HepG2 (cell line): Measurements from ENCODE around the gene URM1. TPM values are rescaled to one million over a fixed set of nuclear protein-coding genes. Genes with fewer than 3 reads are reported as not detected.

ENCODE experiments used
- EED ChIP-seq: sonication (generic); formaldehyde crosslinking; IDR thresholded peaks from 2 replicates; pipeline ENCODE4 v1.5.0; 2020; ENCODE audit warnings: mild to moderate bottlenecking, missing genetic modification reagents
- EZH2 ChIP-seq: conservative IDR thresholded peaks from 2 replicates; pipeline ENCODE4 v1.6.1; 2012; ENCODE audit warnings: mild to moderate bottlenecking, low read depth, low read length, moderate library complexity
- HMGA1 ChIP-seq: sonication (generic); formaldehyde crosslinking; conservative IDR thresholded peaks from 2 replicates; pipeline ENCODE4 v1.4.0; 2020; ENCODE audit warnings: missing genetic modification reagents
- NFE2L2 ChIP-seq: fragments of 150-350 bp; IDR thresholded peaks from 2 replicates; pipeline ENCODE4 v1.6.1; 2014; ENCODE audit warnings: low read length
- POGZ ChIP-seq: sonication (generic); formaldehyde crosslinking; IDR thresholded peaks from 2 replicates; pipeline ENCODE4 v1.4.0; 2020; ENCODE audit warnings: mild to moderate bottlenecking, missing genetic modification reagents
- PREB ChIP-seq: sonication (generic); formaldehyde crosslinking; IDR thresholded peaks from 2 replicates; pipeline ENCODE4 v1.4.0; 2020; ENCODE audit warnings: missing genetic modification reagents
- RBFOX2 ChIP-seq: fragments of 200-400 bp; formaldehyde crosslinking; IDR thresholded peaks from 2 replicates; pipeline ENCODE4 v1.6.1; 2017; ENCODE audit warnings: low read depth, mild to moderate bottlenecking, low read length
- RBM39 ChIP-seq: fragments of 200-400 bp; formaldehyde crosslinking; IDR thresholded peaks from one replicate; pipeline ENCODE4 v1.6.1; 2018; ENCODE audit warnings: antibody characterized with exemption, mild to moderate bottlenecking, low read depth, low read length; ENCODE audit not compliant: poor library complexity, severe bottlenecking
- SKI ChIP-seq: fragments of 450-650 bp; IDR thresholded peaks from one replicate; pipeline ENCODE4 v1.6.1; 2018; ENCODE audit warnings: mild to moderate bottlenecking; ENCODE audit not compliant: partially characterized antibody
- TEAD2 ChIP-seq: sonication (generic); formaldehyde crosslinking; IDR thresholded peaks from 2 replicates; pipeline ENCODE4 v1.9.0; 2021; ENCODE audit warnings: missing genetic modification reagents
- XRCC5 ChIP-seq: fragments of 200-400 bp; formaldehyde crosslinking; optimal IDR thresholded peaks from 2 replicates; pipeline ENCODE3; 2017; ENCODE audit warnings: mild to moderate bottlenecking, low read length
- ZMYM3 ChIP-seq: sonication (generic); formaldehyde crosslinking; IDR thresholded peaks from 2 replicates; pipeline ENCODE4 v1.5.1; 2020; ENCODE audit warnings: mild to moderate bottlenecking, missing genetic modification reagents
- ZNF607 ChIP-seq: sonication (generic); formaldehyde crosslinking; IDR thresholded peaks from 2 replicates; pipeline ENCODE4 v1.5.1; 2020; ENCODE audit warnings: missing genetic modification reagents, mild to moderate bottlenecking, borderline replicate concordance
- ZNF674 ChIP-seq: sonication (generic); formaldehyde crosslinking; IDR thresholded peaks from 2 replicates; pipeline ENCODE4 v1.5.0; 2020; ENCODE audit warnings: low read depth, mild to moderate bottlenecking, missing genetic modification reagents
- ZNF703 ChIP-seq: sonication (generic); formaldehyde crosslinking; IDR thresholded peaks from 2 replicates; pipeline ENCODE4 v1.5.1; 2020; ENCODE audit warnings: missing genetic modification reagents, mild to moderate bottlenecking, moderate library complexity, borderline replicate concordance
- ZNF780A ChIP-seq: sonication (generic); formaldehyde crosslinking; IDR thresholded peaks from 2 replicates; pipeline ENCODE4 v1.8.0; 2022; ENCODE audit warnings: mild to moderate bottlenecking, missing genetic modification reagents, moderate library complexity
- polyA plus RNA-seq, 8 experiments: library from polyadenylated mRNA; depleted of rRNA in 3 of 8; stranded (reverse) in 7 of 8; unstranded in 1 of 8; fragments of >200 nt; fragmentation: Illumina TruSeq in 4 of 8; extraction: Trizol in 4 of 8; gene quantifications; 2 replicates each; pipeline versions ENCODE4 v1.2.1 to v1.2.3, GENCODE V29; 2011 to 2016; ENCODE audit warnings: low read depth in 4 of 8, missing spikeins in 1 of 8, mixed read lengths in 1 of 8; ENCODE audit not compliant: insufficient read depth in 1 of 8
- total RNA-seq, 5 experiments: library from RNA; depleted of rRNA; stranded (reverse); fragments of >200 nt; fragmentation: Illumina TruSeq; extraction: Trizol; gene quantifications; 2 replicates each; pipeline ENCODE4 v1.2.3, GENCODE V29; 2016; ENCODE audit warnings: low read depth in 1 of 5
- TF ChIP-seq, protein P1 (sequence below): sonication (generic); formaldehyde crosslinking; IDR thresholded peaks from 2 replicates; pipeline ENCODE4 v1.5.0; 2020; ENCODE audit warnings: mild to moderate bottlenecking, missing genetic modification reagents, borderline replicate concordance
- TF ChIP-seq, protein P2 (sequence below): sonication (generic); formaldehyde crosslinking; IDR thresholded peaks from 2 replicates; pipeline ENCODE4 v1.5.0; 2020; ENCODE audit warnings: mild to moderate bottlenecking, missing genetic modification reagents, borderline replicate concordance

Gene URM1
- total and polyA plus RNA-seq, 2 of the 13 experiments (the other 11 are each of a cell fraction or from before 2014, with no cell fraction given) = 37.1 to 41.3 TPM

- TF ChIP-seq, protein P1, sequence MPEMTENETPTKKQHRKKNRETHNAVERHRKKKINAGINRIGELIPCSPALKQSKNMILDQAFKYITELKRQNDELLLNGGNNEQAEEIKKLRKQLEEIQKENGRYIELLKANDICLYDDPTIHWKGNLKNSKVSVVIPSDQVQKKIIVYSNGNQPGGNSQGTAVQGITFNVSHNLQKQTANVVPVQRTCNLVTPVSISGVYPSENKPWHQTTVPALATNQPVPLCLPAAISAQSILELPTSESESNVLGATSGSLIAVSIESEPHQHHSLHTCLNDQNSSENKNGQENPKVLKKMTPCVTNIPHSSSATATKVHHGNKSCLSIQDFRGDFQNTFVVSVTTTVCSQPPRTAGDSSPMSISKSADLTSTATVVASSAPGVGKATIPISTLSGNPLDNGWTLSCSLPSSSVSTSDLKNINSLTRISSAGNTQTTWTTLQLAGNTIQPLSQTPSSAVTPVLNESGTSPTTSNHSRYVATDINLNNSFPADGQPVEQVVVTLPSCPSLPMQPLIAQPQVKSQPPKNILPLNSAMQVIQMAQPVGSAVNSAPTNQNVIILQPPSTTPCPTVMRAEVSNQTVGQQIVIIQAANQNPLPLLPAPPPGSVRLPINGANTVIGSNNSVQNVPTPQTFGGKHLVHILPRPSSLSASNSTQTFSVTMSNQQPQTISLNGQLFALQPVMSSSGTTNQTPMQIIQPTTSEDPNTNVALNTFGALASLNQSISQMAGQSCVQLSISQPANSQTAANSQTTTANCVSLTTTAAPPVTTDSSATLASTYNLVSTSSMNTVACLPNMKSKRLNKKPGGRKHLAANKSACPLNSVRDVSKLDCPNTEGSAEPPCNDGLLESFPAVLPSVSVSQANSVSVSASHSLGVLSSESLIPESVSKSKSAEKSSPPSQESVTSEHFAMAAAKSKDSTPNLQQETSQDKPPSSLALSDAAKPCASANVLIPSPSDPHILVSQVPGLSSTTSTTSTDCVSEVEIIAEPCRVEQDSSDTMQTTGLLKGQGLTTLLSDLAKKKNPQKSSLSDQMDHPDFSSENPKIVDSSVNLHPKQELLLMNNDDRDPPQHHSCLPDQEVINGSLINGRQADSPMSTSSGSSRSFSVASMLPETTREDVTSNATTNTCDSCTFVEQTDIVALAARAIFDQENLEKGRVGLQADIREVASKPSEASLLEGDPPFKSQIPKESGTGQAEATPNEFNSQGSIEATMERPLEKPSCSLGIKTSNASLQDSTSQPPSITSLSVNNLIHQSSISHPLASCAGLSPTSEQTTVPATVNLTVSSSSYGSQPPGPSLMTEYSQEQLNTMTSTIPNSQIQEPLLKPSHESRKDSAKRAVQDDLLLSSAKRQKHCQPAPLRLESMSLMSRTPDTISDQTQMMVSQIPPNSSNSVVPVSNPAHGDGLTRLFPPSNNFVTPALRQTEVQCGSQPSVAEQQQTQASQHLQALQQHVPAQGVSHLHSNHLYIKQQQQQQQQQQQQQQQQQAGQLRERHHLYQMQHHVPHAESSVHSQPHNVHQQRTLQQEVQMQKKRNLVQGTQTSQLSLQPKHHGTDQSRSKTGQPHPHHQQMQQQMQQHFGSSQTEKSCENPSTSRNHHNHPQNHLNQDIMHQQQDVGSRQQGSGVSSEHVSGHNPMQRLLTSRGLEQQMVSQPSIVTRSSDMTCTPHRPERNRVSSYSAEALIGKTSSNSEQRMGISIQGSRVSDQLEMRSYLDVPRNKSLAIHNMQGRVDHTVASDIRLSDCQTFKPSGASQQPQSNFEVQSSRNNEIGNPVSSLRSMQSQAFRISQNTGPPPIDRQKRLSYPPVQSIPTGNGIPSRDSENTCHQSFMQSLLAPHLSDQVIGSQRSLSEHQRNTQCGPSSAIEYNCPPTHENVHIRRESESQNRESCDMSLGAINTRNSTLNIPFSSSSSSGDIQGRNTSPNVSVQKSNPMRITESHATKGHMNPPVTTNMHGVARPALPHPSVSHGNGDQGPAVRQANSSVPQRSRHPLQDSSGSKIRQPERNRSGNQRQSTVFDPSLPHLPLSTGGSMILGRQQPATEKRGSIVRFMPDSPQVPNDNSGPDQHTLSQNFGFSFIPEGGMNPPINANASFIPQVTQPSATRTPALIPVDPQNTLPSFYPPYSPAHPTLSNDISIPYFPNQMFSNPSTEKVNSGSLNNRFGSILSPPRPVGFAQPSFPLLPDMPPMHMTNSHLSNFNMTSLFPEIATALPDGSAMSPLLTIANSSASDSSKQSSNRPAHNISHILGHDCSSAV (CRISPR knock-in tag) = no peak
- TF ChIP-seq TEAD2 (CRISPR knock-in tag) = no peak
- no peak for TF ChIP-seq EZH2
- TF ChIP-seq ZMYM3 (CRISPR knock-in tag) = no peak
- no peak for TF ChIP-seq ZNF674 (CRISPR knock-in tag)
- TF ChIP-seq RBM39 = no peak
- no peak for TF ChIP-seq POGZ
- TF ChIP-seq HMGA1 = no peak
- no peak for TF ChIP-seq ZNF703 (CRISPR knock-in tag)
- peak; percentile 27 for TF ChIP-seq XRCC5
- TF ChIP-seq PREB = no peak
- peak; percentile 80 for TF ChIP-seq RBFOX2
- TF ChIP-seq ZNF780A (CRISPR knock-in tag) = no peak
- no peak for TF ChIP-seq NFE2L2
- no peak for TF ChIP-seq EED
- no peak for TF ChIP-seq SKI
- no peak for TF ChIP-seq ZNF607 (CRISPR knock-in tag)
- TF ChIP-seq, protein P2, sequence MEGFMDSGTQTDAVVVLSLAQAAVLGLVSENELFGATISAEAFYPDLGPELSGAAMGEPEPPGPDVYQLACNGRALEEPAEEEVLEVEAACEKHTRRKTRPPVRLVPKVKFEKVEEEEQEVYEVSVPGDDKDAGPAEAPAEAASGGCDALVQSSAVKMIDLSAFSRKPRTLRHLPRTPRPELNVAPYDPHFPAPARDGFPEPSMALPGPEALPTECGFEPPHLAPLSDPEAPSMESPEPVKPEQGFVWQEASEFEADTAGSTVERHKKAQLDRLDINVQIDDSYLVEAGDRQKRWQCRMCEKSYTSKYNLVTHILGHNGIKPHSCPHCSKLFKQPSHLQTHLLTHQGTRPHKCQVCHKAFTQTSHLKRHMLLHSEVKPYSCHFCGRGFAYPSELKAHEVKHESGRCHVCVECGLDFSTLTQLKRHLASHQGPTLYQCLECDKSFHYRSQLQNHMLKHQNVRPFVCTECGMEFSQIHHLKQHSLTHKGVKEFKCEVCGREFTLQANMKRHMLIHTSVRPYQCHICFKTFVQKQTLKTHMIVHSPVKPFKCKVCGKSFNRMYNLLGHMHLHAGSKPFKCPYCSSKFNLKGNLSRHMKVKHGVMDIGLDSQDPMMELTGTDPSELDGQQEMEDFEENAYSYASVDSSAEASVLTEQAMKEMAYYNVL (CRISPR knock-in tag) = 0 out of 2 replicates have a peak, but pooled peaks have one; percentile 38
Observed at GRCh38 chr9:128370752-128371629, at the start of gene URM1 (continued).
